Stimulated activated CD8-positive, alpha-beta memory T cell treated with anti-CD3 and anti-CD28 coated beads, Interleukin-15, amount 100 ng/mL, for 1 hour (primary cell): ENCODE results near the gene S100A1.
"Not testable (repeated sequence)": the region's sequence is repeated elsewhere in the genome, so short reads cannot be mapped to it uniquely, and the experiment has no call there.

Experiments used
- DNase-seq: peaks from one replicate; pipeline ENCODE4 v3.0.0-alpha.2; 2020; ENCODE audit warnings: low read depth

S100A1 gene

DNA sequence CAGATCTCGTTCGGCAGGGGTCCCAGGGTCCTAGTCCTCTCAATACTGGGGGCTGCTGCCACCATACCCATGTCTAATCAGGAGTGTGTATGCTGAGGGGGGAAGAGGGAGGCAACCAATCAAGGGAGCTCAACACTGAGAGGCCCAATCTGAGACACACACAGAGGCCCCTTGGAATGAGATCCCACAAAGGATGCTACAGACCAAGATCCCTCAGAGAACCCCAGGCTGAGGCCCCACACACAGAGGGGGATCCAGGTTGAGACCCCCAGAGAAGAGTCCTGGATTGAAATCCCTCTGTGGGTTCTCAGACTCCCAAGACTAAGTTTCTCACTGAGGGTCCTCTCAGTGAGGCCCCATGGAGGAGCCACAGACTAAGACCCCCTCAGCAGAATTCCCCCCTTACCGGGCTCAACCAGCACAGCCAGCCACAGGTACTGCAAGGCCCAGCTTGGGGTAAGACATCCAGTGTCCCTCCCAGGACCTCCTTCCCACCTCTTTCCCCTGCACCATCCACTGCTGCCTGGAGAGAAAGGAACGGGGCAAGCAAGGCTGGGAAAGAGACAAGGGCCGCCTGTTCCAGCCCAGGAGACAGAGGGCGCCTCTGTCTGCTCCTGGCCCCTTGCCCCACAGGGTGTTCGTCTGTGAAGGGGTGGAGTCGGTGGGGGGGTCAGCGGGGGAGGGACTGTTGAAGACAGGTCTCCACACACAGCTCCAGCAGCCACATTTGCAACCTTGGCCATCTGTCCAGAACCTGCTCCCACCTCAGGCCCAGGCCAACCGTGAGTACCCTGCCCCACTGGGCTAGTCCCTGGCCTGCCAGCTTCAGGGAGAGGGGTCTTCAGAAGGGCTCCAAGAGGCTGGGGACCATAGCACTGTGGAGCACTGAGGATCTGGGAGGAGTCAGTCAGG, at the start of gene S100A1:
TSS of gene S100A1 (plus strand) at position 720 of the 912 bp plus-strand sequence. CDS start 2,088 bp downstream, outside the sequence.
- no peak for DNase-seq

DNA sequence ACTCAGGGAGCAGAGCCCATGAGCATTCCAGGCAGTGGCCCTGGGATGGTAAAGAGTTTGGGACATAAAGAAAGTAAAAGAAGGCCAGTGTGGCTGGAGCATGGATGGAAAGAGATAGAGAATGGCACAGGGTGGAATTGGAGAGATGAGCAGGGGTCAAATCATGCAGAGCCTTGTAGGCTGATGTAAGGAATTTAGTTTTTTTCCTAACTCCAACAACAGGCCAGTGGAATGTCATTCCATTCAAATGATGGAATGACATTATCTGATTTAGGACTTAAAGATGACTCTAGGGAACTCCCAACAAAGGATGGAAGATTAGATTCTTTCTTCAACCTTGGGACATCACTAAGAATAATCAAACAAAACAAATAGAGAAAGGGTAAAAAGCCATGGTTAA, 49.7 kb upstream of the S100A1 start:
- no peak for DNase-seq

- DNase-seq = no peak
Observed at GRCh38 chr1:153578936-153579335, 49.3 kb upstream of the S100A1 start.

GRCh38 chr1:153582836-153583235, 45.4 kb upstream of the S100A1 start:
- not testable (repeated sequence) for DNase-seq

DNA sequence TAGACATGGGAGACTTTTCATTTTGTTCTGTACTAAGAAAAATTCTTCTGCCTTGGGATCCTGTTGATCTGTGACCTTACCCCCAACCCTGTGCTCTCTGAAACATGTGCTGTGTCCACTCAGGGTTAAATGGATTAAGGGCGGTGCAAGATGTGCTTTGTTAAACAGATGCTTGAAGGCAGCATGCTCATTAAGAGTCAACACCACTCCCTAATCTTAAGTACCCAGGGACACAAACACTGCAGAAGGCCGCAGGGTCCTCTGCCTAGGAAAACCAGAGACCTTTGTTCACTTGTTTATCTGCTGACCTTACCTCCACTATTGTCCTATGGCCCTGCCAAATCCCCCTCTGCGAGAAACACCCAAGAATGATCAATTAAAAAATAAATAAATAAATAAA, 44.7 kb upstream of the S100A1 start:
- not testable (repeated sequence) for DNase-seq

- no peak for DNase-seq
Observed at GRCh38 chr1:153583976-153584375, 44.3 kb upstream of the S100A1 start.

DNA sequence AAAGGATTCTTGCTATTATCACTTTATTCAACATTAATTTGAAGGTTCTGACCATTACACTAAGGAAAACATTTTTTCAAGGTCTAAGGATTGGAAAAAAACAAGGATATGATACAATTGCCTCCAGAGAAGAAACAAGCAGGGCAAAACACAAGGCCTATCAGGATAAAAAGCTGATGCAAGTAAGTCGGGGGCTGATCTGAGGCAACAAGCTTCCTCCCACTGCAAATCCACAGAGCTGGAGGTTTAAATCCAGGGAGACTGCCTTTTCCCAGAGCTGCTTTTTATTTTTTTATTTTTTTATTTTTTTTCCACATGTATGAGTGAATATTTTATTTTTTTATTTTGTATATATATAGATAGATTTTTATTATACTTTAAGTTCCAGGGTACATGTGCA, 43.2 kb upstream of the S100A1 start:
- DNase-seq = no peak

DNA sequence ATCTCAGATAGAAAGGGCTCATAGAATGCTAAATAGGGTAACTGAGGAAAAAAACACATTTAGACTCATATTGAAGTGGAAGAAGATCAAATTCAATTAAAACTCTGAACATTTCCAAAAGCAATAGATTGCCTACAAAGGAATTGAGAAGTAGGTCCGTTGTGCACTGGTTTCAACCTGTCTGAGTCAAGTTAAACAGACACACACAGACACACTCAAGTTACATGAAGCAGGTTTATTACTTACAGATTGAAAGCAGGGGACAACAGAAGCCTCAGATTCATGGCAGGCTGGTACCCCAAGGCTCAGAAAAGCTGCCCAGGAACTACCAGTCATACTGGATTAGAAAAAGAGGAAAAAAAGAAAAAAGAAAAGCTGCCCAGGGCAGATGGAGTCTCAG, 41.9 kb upstream of the S100A1 start:
- DNase-seq = no peak

DNA sequence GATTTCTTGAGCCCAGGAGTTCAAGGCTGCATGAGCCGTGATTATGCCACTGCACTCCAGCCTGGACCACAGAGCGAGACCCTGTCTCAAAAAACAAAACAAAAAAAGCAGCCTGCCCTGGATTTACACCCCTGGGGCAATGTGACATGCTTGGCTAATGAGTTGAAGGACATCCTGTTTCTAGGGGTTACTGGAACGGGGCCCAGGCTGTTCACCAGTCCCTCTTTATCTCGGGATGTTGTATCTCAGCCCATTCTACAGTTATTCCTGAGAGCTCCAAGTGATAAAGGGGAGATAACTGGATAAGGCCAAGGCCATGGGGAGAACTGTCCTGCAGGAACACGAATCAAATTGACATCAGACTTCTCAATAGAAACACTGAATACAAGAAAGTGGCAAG, 40.9 kb upstream of the S100A1 start:
- DNase-seq = no peak

- DNase-seq = not testable (repeated sequence)
Observed at GRCh38 chr1:153588033-153588432, 40.2 kb upstream of the S100A1 start.

GRCh38 chr1:153588482-153588881, 39.8 kb upstream of the S100A1 start:
- no peak for DNase-seq

GRCh38 chr1:153592748-153593147, 35.5 kb upstream of the S100A1 start:
- DNase-seq = no peak

GRCh38 chr1:153597206-153597605, 31.0 kb upstream of the S100A1 start:
- no peak for DNase-seq

DNA sequence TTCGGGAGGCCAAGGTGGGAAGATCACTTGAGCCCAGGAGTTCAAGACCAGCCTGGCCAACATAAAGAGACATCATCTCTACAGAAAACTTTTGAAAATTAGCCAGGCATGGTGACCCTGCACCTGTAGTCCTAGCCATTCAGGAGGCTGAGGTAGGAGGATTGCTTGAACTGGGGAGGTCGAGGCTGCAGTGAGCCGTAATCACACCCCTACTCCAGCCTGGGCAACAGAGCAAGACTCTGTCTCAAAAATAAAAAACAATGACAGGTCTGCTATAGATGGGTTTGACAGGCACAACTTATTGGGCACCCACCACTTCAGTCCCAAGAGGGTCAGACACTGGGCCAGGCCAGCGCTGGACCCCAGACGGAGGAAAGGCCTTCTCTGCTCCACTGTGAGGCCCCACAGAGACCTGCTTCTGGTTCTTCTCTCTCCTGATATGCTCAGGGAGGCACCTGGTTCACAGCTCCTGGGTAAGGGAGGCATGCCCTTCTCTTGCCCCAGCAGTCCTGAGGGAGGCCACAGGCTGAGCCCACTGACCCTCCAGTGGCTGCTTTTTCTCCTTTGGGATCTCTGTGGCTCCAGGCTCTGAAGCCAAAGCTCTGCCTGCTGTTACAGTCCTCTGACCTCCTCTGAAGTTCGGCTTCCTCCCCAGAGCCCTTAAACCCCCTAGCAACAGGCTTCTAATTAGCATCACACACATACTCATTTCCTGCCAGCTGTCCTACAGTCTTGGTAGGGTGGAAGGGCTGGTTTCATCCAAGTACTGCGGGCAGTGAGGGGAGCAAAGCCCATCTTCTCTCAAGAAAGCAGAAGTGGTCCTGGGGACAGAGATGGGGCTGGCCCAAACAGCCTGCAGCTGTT, 29.7 kb upstream of the S100A1 start:
- DNase-seq = no peak

DNA sequence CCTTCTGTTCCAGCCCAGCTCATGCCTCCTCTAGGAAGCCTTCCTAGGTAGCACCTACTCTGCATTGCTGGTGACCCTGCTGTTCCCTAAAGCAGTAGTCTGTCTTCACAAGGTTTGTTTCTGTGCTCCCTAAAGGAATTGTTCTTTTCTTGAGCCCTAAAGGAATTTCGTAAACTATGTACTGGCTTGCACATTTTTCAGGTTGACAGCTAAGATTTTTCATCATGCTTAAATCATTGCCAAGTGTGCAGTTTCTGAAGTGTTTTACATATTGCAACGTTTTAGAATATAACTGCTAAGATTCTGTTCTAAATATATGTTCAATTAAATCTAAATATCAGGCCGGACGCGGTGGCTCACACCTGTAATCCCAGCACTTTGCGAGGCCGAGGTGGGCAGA, 28.4 kb upstream of the S100A1 start:
- no peak for DNase-seq

DNA sequence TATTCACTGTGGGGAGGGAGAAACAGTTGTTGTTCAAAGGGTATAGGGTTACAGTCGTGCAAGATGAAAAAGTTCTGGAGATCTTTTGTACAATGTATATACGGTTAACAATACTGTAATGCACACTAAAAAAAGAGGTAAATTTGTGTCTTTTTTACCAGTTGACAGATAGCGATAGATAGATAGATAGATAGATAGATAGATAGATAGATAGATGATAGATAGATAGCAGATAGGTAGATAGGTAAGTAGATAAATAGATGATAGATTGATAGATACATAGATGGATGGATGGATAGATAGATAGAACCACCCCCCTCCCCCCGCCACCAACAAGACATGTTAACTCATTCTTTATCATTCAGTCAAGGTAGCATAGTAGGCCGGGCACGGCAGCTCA, 25.5 kb upstream of the S100A1 start:
- DNase-seq = no peak

GRCh38 chr1:153606194-153606593, 22.0 kb upstream of the S100A1 start:
- DNase-seq = no peak

GRCh38 chr1:153607381-153607780, 20.9 kb upstream of the S100A1 start:
- DNase-seq = no peak

DNA sequence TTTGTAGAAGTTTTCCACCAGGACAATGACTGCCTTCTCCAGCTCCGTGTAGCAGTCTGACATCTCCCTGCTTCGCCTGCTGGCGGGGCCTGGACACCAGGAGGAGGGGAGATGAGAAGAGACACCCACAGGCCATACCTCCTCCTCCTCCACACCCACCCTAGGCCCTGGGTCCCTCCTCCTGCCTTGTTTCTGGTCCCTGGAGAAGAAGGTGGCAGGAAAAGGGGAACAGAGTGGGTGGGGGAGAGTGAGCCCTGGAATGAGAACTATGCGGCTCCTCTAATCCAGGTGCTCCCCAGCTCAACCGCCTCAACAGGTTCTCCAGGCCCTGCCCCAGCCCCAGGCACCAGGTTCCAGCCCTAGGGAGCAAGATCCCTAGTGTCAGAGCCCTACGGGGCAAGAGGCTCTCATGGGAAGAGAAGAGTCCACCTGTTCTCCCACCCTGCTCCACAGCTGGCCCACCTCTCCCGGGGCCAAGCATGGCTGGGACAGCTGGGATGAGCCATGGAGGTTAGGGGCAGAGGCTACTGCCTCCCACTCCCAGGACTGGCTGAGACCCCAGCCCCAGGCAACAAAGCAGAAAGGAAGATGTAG, 20.0 kb upstream of the S100A1 start:
- DNase-seq = no peak

GRCh38 chr1:153608742-153609584, 19.3 kb upstream of the S100A1 start:
- DNase-seq = no peak

DNA sequence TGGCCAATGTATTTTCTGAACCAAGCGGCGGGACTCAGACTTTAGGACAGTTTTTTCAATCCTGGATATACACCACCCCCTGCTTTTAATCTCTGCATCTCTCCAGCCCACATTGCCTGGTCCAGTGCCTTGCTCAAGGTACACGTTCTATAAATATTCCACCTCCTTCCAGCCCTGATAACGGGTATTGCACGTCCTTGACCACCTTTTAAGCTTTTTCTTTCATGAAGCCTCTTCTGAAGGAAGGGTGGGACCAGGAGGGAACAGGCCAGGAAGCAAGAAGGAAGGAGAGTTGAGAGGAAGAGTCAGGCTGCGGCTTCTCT, 18.7 kb upstream of the S100A1 start:
- no peak for DNase-seq

- no peak for DNase-seq
Observed at GRCh38 chr1:153610334-153610733, 17.9 kb upstream of the S100A1 start.
